CD4-positive, alpha-beta T cell treated with Interleukin-12 subunit alpha and Interleukin-12 subunit beta, for 1 hour (primary cell): Measurements from ENCODE around the gene MAPK11.
"Not testable (repeated sequence)": the region's sequence is repeated elsewhere in the genome, so short reads cannot be mapped to it uniquely, and the experiment has no call there.

ENCODE experiments used
- DNase-seq: peaks from one replicate; pipeline ENCODE4 v3.0.0-alpha.2; 2020

MAPK11 gene

DNA sequence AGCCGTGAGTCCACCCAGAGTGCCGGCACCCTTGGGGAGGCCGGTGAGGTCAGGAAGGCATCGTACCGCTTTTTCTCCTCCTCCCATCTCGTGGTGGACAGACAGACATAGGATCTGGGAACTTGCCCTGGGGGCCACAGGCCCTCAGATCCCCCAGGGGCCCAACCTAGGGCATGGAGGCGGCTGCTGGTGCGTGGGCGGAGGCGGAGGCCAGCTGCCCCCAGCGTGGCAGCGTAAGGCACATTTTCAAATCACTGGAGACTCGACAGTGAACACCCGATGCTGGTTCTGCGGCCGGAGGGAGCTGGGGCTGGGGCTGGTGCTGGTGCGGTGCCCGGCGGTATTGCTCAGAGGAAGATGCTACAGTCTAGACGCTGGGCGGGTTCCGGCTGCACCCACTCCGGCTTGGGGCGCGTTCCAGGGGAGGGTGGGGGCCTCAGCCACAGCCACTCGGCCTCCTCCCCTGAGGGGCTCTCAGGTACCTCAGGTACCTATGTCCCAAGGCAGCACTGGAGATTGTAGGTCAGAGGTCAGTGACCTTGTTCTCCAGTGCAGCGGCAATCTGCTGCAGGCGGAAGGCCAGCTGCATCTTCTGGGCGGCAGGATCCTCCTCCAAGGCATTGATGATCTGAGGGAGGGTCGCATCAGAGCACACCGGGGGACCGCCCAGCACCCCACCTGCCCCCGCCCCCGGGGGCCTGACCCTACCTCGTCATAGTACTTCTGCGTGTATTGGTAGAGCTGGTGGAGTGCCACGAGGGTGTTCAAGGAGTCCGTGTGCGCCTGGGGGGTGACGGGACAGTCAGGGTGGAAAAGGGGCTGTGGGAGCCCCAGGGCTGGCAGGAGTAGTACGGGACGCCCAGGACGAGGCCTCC, 5.2 kb upstream of the MAPK11 start:
- DNase-seq, result no peak

DNA sequence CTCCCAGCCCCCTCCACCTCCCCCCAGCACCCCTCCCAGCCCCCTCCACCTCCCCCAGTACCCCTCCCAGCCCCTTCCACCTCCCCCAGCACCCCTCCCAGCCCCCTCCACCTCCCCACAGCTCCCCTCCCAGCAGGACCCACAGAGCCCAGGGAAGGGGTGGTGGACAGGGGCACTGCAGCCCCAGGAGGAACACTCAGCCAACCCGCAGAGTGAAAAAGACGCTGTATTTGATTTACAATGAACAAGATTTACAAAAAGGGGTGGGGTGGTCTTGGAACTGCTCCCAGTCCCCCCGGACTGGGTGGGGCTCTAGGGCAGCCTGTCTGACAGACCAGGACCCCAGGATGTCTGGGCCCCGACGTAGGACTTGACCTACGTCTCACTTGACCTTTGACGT, 4.6 kb upstream of the MAPK11 start:
- no peak for DNase-seq

DNA sequence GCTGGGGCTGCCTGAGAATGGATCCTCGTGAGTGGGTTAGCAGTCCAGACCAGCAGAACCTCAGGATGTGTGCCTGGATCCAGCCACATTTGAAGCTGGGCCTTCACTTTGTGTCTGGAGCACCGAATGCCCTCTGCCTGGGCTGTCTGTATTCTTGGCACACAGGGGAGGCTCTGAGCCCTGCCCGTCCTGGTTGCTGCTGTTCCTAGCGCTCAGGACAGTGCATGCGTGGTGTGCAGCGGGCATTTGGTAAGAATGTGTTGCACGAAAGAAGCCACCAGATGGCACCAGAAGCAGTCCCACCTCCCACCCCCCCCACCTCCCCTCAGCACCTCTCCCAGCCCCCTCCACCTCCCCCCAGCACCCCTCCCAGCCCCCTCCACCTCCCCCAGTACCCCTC, 4.1 kb upstream of the MAPK11 start:
- DNase-seq, result peak; percentile 57

DNA sequence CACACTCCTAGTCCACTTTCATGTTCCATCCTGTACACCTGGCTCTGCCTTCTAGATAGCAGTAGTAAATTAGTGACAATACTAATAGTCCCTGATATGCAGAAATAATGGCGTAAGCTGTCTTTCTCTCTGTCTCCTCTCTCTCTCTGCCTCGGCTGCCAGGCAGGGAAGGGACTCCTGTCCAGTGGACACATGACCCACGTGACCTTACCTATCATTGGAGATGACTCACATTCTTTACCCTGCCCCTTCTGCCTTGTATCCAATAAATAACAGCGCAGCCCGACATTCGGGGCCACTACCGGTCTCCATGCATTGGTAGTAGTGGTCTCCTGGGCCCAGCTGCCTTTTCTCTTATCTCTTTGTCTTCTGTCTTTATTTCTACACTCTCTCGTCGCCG, 3.6 kb upstream of the MAPK11 start:
- DNase-seq, result not testable (repeated sequence)

DNA sequence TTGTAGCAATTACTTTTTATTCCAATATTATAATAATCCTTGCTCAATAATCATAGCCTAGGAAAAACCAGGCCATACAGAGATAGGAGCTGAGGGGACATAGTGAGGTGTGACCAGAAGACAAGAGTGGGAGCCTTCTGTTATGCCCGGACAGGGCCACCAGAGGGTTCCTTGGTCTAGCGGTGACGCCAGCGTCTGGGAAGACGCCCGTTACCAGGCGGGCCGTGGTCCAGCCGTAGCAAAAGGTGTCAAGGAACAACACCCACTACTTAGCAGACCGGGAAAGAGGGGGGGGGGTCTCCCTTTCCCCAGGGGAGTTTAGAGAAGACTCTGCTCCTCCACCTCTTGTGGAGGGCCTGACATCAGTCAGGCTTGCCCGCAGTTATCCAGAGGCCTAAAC, 3.2 kb upstream of the MAPK11 start:
- not testable (repeated sequence) for DNase-seq

DNA sequence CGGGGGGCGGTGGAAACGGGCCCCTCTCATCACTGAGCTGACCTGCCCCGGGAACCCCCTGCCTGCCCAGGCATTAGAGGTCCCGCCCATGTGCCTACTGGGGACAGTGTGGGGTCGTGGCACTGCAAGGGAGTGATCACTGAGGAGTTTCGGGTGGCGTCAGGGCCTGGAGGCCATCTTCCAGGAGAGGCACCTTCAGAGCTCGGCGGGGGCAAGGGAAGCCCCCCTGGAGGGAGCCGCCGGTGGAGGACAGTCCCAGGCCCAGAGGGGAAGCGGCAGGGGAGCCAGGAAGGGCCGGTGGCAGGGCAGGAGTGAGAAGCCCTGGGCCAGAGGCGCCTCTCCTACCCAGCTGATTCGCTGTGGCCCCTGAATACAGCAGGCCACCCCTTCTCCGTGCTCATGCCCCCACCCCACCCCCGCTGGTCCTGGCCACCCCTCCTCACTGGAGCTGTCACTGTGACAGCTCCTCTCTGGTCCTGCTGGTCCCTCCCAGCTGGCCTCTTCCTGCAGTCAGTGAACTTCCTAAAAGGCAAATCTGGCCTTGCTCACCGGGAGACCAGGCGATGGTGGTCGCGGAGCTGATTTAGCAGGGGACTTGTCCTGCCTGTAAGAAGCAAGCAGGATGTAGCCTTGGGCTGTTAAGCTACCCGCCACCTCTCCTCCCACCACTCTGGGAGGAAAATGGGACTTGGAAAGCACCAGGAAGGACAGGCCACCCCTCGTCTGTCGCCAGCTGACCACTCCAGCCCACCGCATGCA, 2.0 kb upstream of the MAPK11 start:
- no peak for DNase-seq

DNA sequence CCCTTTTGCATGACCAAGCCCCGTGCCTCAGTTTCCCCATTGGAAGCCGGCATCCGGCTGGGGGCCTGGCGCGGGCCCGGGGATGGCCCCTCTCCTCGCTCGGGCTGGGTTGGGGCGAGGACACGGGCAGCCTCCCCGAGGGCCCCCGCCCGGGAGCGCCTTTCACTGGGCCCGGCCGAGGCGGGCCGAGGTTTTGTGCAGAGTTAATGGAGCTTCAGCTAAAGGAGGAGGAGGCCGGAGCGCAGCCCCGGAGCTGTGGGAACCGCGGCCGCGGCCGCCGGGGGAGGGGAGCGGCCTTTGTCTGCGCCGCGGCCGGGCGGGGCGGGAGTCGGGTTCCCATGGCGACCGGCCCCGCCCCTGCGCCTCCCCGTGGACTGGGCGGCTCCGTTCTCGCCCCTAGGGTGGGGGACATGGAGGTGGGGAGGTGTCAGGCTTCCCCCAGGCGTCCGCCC, 1.4 kb upstream of the MAPK11 start:
- peak; percentile 74 for DNase-seq

DNA sequence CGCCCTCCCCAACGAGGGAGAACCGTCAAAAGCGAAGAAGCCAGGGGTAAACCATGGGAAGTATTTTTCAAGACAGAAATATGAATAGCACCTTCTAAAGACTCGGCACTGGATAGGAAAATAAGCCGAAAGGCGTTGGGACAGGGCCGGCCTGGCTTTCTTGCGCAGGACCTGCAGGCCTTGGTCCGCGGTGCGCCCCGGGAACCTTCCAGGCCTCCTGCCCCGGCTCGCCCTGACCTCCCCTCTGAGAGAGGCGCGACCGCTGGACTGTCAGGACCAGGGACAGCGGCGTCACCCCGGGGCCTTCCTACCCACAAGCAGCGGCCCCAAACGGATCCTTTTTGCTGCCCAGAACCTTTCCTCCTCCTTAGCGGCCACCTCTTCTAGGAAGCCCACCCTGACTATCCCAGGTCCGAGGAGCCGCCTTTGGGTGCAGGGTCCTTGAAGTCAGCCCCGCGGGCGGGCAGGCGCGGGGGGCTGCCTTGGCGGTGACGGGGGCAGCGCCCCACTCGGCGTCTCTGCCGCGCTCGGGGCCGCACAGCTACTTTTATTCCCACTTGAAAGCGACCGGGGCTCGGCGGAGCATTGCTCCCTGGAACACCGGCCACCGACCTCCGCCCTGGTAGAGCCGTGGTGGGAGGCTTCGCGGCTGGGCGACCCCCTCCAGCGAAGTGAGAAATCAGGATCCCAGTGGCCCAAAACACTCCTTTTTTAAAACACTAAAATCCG, 650 bp upstream of the MAPK11 start:
- peak; percentile 74 for DNase-seq

DNA sequence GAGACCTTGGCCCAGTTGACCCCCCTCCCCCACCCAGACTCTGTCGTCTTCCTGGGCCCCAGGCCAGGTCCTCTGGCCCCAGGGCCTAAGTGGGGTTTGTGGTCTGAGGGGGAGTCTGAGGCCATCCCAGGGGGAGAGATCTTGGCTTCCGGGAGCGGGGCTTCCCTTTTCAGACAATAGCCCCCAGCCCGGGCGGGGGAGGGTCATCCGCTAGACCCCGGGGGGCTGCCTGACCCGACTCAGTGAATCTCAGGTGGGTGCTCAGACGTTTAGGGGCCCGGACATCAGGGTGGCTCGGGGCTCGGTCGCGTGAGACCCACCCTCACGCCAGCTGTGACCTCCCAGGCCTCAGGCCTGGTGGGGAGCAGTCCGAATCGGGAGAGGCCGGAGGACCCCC, 609 bp downstream of the MAPK11 start:
- no peak for DNase-seq

DNA sequence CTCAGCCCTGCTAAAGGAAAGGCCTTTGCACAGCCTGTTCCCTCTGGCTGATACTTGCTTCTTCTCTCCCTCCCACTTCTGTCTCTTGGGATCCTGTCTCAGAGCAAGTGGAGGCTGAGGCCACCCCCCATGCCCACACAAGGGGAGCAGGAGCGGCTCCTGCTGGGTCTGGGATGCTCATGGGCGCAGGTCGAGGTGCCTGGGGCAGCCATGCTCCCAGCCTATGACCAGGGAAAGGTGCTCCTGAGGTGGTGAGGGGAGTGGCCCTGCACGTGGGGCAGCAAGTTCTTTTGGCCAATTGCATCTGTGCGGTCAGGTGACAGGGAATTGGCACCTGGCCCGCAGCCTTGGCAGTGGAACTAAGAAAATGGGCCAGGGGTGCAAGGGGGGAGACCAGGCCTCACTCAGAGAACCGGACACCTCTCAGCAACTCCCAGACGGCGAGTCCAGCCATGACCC, 1.5 kb downstream of the MAPK11 start:
- no peak for DNase-seq

DNA sequence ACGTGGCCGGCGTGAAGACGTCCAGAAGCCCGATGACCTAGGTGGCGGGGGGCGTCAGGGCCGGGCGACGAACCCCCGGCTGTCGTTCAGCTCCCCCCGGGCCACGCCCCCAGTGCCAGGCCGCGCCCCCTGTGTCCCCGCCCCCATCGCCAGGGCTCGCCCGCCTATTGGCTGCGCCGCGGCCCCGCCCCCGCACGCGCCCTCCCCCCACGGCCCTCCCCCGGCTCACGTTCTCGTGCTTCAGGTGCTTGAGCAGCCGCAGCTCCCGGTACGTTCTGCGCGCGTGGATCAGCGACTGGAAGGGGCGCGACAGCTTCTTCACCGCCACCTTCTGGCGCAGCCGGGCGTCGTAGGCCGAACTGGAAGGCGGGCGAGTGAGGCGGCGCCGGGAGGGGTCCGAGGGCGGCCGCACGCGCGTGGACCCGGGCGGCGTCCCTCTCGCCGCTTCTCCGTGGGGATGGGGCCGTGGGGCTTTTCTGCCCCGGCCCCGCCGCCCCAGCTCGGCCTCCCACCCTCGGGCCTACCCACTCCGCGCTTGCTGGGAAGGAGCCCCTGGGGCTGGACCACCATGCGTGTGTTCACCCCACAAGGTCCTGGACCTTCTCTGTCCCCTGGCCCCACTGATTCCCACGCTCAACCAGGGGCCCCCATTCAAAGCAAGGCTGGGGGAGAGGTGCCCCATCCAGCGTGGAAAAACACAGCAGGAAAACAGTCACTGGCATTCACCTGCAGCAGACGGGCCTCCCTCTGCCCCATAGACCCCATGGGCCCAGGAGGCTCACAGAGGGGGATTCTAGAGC, 2.4 kb downstream of the MAPK11 start:
- DNase-seq, result peak; percentile 67

DNA sequence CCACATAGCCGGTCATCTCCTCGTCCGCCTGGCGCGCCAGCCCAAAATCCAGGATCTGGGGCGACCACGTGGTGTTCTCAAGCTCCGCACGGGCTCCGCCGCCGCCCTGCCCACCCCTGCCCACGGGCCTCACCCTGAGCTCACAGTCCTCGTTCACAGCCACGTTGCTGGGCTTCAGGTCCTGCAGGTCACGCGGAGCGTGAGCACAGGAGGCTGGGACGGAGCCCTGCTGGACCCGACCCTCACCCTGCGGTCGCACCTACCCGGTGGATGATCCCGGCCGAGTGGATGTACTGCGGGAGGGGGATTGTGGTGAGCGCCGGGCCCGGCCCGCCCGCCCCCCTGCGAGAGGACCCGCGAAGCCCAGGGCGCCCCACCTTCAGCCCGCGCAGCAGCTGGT, 3.2 kb downstream of the MAPK11 start:
- DNase-seq, result no peak

DNA sequence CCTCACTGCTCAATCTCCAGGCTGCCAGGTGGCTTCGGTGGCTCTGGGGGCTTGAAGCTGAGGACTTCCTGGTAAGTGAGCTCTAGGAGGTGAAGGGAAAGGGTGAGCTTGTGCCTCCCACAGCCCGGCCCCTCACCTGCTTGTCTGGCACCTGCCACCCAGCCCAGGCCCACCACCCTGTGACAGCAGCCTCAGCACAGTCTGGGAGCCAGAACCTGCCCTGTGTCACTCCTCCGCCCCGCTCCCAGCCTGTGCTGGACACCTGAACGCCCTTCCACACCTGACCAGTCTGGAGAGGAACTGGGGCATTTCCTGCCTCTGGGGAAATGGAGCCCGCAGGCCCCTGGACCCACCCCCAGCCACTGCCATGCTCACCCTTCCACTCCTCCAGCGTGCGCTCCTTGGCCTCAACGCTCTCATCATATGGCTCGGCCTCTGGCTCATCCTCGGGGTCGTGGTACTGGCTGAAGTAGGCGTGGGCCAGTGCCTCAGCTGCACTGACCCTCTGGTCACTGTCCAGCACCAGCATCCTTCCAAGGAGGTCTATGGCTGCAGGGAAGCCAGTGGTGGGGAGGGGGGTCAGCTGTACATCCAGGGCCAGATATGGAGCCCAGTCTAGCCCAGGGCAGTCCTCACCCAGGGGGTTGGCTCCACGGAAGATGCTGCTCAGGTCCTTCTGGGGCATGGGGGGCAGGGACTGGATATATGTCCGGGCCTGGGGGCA, 5.1 kb downstream of the MAPK11 start:
- no peak for DNase-seq

DNA sequence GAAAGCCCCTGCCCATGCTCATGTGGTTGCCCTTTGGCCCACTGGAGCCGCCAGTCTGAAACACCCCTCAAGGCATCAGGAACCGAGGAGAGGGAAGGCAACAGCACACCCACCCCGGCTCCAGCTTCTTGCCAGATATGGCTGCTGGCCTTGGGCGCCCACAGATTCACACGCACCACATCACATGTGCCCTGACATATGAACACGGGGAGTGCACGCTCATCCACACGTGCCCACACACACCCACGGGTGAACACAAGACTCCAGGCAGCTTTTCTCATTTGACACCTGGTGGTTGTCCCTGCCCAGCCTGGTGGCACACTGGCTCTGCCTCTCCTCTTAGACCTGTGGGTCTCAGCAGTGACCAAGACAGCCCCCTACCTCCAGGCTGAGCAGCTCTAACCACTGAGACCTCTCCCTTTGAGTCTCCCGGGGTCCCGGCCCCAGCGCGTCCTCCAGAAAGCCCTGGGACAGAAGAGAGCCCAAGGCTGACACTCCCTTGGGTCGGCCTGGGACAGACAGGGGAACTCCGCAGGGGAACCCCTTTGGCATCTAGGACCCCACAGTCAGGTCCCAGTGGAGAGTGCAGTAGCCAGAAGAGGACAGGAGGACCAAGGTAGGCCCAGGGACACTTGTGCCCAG, 6.0 kb downstream of the MAPK11 start:
- no peak for DNase-seq

DNA sequence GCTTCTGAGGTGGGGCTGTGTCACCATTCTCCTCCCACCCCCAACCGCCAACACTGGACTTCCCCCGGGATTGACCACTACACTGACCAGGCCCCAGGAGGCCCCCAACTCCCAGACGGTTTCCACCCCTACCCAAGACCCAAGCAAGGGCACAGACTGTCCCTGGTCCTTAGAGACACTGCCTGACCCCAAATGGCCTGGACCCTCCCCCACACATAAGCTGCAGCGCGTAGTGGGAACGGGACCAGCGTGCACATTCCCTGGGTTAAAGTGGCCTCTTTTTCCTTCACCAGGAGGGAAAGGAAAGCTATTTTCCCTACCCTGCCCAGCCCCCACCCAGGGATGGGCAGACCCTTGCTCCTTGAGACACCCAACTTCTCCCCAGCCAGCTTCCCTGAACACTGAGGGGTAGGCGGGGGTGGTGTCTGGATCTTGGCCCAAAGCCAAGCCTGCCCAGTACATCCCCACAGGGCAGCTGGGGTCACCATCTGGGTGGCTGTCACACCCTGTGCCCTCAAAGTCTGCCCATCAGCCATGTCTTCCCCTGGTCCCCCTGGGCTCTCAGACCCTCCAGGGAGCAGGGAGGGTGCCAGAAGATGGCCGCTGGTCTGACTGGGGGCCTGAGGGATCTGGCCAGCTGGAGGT, 7.1 kb downstream of the MAPK11 start:
- DNase-seq, result no peak

DNA sequence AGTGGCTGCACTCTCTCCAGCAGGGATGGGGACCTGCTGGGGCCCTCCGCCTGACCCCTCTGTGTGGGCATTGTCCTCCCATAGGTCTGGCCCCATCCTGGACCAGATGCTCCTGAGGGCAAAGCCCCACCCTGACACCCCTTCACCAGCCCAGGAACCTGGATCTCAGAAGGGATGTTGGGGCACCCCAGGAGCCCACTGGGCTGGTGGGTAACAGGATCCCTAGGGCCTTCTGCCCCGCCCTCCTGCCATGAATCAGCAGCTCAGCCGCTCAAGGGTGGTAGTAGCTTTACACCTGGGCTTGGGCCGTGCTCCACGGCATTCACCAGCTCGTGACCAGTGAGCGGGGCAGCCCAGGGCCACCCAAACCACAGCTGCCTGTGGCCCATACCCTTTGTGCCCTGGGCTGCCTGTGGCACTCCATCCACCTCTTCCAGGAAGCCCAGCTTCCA, 7.7 kb downstream of the MAPK11 start:
- DNase-seq, result no peak

DNA sequence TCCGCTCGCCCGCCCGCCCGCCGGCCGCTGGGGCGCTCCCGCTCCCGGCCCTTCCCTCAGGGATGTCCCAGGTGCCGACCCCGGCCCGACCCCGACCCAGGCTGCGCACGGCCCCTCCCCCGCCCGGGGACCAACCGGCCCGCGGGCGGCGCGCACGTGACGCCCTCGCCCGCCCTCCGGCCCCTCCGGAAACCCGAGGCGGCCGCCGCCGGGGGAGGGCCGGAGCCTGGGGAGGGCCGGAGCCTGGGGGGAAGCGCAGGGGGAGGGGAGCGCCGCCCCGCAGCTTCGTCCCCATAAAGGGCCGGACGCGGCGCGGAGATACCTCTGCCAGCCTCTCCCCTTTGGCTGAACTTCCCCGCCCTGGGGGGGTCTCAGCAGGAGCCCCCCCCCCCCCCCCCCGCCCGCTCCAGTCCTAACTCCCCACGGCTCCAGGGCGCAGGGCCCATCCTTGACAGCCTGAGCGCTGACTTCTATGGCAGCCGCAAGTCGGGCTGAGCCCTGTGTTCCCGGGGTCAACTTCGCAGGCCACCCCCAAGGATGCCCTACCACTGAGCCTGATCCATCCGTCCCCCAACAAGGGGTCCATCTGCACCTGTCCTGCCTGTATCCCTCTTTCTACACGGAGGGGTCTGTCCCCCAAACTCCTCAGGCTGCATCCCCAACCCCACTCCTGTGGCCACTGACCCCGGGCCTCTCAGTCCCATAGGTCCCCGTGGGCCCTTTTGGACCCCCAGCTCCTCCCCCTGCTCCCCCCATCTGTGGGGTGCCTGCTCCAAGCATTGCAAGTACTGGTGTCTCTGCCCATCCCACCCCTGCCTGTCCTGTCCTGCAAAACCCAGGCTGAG, 8.3 kb downstream of the MAPK11 start, which contains the start of gene MAPK12:
Gene MAPK12, minus strand, starts transcription at position 69 of the 845 bp plus-strand sequence. CDS start 174 bp downstream, outside the sequence.
- DNase-seq, result no peak

DNA sequence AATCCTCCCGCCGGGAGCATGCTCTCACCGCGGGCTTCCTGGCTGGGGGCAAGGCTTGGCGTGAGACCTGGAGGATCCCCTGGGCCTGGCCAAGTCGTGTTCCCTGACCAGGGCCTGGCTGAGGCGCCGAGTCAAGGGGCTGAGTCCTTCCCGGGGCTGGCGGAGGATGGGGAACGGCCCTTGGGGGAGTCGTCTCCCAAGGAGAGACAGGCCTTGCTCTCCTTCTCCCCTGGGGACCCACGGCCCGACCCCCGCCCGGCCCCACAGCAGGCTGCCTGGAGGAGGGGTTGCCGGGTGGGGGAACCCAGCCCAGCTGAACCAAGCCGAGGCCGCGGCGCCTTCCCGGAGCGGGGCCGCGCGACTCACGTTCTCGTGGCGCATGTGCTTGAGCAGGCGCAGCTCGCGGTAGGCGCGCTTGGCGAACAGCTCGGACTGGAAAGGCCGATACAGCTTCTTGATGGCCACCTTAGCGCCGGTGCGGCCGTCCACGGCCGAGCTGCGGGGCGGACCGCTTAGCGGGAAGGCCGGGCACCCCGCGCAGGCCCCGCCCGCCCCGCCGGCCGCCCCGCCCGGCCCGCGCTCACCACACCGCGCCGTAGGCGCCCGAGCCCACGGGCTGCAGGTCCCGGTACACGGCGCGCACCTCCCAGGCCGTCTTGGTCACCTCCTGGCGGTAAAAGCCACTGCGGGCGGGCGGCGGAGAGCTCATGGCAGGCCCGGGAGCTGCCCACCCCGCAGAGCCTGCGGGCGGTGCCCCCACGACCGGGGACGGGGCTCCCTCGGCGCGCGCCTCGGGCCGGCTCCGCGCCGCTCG, 9.2 kb downstream of the MAPK11 start:
- no peak for DNase-seq

DNA sequence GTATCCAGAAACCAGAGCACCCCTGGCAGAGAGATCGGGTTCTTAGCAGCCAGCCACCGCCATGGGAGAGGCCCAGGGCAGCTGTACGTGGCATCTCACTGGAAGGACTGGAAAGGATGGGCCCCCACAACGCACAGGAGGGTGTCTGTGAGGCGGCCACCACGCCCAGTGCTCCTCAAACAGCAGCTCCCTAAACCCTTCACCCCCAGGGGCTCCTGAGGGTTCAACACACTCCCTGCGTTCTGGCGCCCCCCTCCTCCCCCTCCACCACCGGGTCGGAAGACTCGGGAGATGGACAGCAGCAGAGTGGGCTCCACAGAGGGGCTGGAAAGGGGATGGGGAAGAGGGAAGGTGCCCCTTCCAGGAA, 9.8 kb downstream of the MAPK11 start:
- DNase-seq, result no peak
